Measurements from ENCODE around the gene LY9.

The LY9 gene

GRCh38 chr1:160795951-160796383, at the start of gene LY9:
TSS of gene LY9 (plus strand) at chr1:160796174. CDS start at chr1:160796188, 14 bp downstream.
- no peak for DNase-seq

GRCh38 chr1:160746836-160747500, 49.0 kb upstream of the LY9 start:
- no peak for DNase-seq

- no peak for DNase-seq
These were observed 48.3 kb upstream of the LY9 start for GRCh38 chr1:160747717-160748116.

DNA sequence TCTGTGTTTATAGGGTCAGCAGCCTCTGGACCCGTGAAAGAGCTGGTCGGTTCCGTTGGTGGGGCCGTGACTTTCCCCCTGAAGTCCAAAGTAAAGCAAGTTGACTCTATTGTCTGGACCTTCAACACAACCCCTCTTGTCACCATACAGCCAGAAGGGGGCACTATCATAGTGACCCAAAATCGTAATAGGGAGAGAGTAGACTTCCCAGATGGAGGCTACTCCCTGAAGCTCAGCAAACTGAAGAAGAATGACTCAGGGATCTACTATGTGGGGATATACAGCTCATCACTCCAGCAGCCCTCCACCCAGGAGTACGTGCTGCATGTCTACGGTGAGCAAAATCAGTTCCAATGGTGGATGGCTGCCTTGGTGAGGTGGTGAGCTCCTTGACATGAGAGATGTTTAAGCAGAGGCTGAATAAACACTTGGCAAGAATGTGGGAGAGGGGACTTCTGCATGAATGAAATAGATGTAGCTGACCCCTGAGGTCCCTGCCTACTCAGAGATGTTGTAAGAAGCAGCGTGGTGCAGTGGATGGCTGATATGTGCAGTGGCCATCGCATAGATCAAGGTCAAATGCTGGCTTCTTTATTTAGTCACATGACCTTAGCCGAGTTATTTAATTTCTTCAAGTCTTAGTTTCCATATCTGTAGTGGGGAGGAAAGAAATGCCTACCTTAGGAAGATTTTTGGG, 47.6 kb upstream of the LY9 start:
- no peak for DNase-seq

DNA sequence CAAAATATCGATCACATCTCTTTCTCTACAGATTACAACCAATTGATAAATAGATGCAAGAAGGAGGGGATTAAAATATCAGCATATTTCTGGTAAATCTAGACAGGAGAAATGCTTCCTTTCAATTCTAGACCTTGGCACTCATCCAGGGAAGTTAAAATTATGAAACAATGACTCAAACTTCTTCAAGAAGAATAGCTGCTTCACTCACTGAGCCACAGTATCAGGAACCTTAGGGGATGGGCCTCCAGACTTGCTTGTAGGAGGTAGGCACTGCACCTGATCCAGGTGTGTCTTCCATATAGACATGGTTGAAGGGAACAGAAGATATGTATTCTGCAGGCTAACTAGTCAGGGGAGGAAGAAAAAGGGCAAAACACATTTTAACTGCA, 47.1 kb upstream of the LY9 start:
- no peak for DNase-seq

DNA sequence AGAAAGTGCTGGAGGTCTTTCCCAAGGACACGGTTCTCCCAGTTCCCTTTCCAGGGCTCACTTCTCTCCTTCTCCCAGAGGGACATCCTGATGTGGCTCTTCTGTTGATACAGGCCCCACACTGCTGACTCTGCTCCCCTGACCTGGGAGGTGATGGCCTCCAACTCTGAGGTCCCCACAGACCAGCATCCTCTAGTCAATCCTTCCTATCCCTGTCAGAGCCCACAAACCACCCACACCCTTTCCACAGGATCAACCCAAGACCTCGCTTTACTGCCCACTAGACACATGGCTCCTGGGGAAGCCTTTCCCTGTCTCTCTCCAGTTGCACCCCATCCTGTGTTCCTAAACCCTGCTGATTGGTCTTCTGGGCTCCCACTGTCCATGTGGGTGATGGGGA, 45.4 kb upstream of the LY9 start:
- DNase-seq, result no peak

DNA sequence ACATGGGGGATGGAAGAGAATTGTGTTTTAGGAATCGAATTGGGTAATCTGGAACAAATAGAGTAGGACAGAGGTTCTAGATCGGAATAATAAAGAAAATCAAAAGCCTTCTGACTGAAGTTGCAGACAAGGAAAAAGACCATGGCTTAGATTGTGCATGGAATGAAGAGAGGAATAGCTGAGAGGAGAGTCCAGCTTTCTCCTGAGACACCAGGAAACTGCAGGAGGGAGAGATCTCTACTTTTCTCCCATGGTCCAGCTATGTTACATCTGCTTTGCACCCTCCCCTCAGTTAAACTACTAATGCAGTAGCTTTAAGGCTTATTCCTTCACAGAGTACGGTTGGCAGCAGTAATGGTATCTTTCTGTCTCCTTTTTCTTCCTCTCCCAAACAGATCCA, 43.6 kb upstream of the LY9 start:
- DNase-seq, result no peak

- no peak for DNase-seq
These were observed 43.0 kb upstream of the LY9 start for GRCh38 chr1:160752924-160753323.

DNA sequence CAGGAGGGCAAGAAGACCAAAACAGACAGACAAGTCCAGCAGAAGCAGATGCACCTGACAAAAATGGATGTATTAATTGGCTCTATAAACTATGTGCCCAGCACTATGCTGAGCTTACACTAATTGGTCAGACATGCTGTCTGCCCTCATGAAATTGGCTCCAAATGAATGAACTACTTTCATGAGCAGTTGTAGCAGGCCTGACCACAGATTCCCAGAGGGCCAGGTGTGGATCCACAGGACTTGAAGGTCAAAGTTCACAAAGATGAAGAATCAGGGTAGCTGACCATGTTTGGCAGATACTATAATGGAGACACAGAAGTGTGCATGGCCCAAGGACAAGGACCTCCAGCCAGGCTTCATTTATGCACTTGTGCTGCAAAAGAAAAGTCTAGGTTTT, 42.4 kb upstream of the LY9 start:
- DNase-seq, result no peak

GRCh38 chr1:160755461-160755860, 40.5 kb upstream of the LY9 start:
- DNase-seq, result no peak

- no peak for DNase-seq
These were observed 39.8 kb upstream of the LY9 start for GRCh38 chr1:160755911-160756848.

DNA sequence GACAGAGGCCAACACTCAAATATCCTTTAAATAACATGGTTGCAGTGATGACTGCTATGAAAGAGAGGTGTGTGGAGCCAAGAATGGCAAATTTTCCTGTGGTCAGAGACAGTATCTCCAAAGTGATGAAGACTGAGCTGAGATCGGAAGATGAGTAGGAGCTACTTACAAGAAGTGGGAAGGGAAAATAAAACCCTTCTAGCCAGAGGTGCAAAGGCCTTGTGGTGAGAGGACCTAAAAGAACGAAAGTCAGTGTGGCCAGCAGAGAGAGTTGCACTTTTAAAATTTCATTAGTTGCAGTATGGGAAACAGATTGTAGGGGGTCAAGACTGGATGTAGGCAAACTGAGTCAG, 39.1 kb upstream of the LY9 start:
- no peak for DNase-seq

GRCh38 chr1:160758521-160758920, 37.5 kb upstream of the LY9 start:
- no peak for DNase-seq

- DNase-seq, result no peak
These were observed 36.2 kb upstream of the LY9 start for GRCh38 chr1:160759740-160760139.

GRCh38 chr1:160761046-160761445, 34.9 kb upstream of the LY9 start:
- no peak for DNase-seq

DNA sequence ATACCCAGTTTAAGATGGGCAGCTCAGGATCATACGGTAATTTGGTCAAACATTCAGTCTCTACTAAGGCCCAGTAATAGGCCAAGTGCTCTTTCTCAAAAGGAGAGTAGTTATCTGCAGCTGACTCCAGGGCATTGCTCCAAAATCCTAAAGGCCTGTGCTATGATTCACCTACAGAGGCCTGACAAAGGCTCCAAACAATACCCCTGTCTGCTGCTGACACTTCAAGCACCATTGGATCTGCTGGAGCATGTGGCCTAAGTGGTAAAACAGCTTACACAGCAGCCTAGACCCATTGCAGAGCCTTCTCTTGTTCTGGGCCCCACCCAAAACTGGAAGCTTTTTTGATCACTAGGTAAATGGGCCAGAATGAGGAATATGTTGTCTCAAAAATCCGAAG, 34.1 kb upstream of the LY9 start:
- DNase-seq, result no peak

GRCh38 chr1:160763993-160764392, 32.0 kb upstream of the LY9 start:
- no peak for DNase-seq

DNA sequence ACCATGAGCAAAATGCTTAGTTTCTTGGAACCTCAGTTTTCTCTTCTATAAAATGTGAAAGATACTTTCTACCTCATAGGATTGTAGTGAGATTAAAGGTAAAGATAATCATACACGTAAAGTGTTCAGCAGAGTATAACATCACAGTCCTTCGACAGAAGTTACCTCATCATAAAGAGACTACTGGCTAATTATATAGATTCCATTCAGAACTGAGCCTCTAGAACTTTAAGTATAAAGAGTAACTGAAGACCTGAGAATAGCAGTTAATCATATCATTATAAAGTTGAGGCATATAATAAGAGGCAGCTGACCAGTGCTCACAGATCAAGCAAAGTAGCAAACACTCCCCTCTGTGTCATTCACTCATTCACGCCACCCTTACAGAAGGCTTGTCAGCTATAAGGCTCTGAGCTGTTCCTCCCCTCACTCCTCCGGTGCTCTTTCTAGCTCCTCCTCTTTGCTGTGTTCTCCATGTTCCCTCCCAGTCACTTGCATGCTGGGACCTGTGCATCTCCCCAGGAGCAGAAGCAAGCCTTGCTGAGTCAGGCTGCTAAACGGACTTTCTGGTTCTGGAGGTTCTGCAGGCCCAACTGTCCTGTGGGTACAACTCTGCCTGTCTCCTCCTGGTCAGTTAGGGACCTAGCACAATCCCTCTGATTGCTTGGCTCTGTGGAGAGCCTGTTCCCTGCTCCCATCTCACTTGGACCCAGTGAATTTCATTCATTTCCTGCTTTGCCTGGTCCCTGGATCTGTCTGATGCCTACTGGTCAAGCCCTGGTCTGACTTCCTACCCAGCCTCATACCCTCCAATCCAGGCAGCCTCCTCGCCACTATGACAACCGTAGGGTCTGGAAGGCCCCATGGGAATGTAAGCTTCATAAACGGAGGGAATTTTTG, 28.3 kb upstream of the LY9 start:
- DNase-seq, result no peak

GRCh38 chr1:160768295-160768657, 27.7 kb upstream of the LY9 start:
- DNase-seq, result no peak

- DNase-seq, result no peak
These were observed 23.6 kb upstream of the LY9 start for GRCh38 chr1:160772331-160772730.

- DNase-seq, result no peak
These were observed 22.9 kb upstream of the LY9 start for GRCh38 chr1:160773093-160773492.

- DNase-seq, result no peak
These were observed 20.9 kb upstream of the LY9 start for GRCh38 chr1:160774886-160775719.
